ENCODE measurements around the gene TMEM119.
A peak's percentile ranks its signal among the peaks of the same experiment; 100 is the strongest.
"Not testable (repeated sequence)": the region's sequence is repeated elsewhere in the genome, so short reads cannot be mapped to it uniquely, and the experiment has no call there.

The TMEM119 gene

DNA sequence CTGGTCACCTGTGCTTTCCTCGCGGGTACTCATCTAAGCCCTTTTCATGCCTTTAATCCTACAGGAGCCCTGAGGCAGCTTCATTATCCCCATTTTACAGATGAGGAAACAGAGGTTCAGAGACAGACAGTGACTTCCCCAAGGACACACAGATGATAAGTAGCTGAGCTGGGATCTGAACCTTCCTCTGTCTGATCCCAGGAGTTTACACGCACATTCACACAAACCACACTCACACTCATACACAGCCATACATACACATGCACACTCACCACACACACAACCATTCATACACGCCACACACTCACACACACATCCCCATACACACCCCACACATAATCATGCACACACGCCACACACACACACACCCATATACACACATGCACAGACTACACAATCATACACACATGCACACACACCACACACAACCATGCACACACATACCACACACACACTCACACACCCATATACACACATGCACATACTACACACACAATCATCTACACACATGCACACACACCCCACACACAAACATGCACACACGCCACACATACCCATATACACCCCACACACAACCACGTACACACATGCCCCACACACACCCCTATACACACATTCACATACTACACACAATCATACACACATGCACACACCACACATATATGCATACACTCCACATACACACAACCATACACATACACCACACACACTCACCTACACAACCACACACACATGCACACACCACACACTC, 2.7 kb downstream of the TMEM119 start:
- peak overlapping the region; percentile 83 for H3K4me3 ChIP-seq (ENCODE audit: control insufficient read depth, low read depth, low read length)
- TF ChIP-seq, protein P1, sequence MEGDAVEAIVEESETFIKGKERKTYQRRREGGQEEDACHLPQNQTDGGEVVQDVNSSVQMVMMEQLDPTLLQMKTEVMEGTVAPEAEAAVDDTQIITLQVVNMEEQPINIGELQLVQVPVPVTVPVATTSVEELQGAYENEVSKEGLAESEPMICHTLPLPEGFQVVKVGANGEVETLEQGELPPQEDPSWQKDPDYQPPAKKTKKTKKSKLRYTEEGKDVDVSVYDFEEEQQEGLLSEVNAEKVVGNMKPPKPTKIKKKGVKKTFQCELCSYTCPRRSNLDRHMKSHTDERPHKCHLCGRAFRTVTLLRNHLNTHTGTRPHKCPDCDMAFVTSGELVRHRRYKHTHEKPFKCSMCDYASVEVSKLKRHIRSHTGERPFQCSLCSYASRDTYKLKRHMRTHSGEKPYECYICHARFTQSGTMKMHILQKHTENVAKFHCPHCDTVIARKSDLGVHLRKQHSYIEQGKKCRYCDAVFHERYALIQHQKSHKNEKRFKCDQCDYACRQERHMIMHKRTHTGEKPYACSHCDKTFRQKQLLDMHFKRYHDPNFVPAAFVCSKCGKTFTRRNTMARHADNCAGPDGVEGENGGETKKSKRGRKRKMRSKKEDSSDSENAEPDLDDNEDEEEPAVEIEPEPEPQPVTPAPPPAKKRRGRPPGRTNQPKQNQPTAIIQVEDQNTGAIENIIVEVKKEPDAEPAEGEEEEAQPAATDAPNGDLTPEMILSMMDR (IDR thresholded peaks at IDR 0.05; ENCODE audit: control insufficient read depth, insufficient read depth, low read depth, low read length, missing control alignments), result no peak
- no peak for DNase-seq (ENCODE audit: low read depth)

DNA sequence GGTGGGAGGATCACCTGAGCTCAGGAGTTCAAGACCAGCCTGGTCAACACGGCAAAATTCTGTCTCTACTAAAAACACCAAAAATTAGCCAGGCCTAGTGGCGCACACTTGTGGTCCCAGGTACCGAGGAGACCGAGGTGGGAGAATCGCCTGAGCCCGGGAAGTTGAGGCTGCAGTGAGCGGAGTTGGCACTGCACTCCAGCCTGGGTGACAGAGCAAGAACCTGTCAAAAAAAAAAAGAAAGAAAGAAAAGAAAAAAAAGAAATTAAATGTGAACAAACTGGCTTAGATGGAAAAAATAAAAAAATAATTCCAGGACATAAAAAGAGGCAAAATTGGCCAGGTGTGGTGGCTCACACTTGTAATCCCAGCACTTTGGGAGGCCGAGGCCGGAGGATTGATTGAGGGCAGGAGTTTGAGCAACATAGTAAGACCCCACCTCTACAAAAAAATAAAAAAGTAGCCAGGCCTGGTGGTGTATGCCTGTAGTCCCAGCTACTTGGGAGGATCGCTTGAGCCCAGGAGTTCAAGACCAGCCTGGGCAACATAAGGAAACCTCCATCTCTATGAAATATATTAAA, 3.5 kb downstream of the TMEM119 start:
- no peak overlapping the region for H3K4me3 ChIP-seq (ENCODE audit: control insufficient read depth, low read depth, low read length)
- TF ChIP-seq, protein P1 (IDR thresholded peaks at IDR 0.05; ENCODE audit: control insufficient read depth, insufficient read depth, low read depth, low read length, missing control alignments), result no peak
- DNase-seq (ENCODE audit: low read depth), result no peak

DNA sequence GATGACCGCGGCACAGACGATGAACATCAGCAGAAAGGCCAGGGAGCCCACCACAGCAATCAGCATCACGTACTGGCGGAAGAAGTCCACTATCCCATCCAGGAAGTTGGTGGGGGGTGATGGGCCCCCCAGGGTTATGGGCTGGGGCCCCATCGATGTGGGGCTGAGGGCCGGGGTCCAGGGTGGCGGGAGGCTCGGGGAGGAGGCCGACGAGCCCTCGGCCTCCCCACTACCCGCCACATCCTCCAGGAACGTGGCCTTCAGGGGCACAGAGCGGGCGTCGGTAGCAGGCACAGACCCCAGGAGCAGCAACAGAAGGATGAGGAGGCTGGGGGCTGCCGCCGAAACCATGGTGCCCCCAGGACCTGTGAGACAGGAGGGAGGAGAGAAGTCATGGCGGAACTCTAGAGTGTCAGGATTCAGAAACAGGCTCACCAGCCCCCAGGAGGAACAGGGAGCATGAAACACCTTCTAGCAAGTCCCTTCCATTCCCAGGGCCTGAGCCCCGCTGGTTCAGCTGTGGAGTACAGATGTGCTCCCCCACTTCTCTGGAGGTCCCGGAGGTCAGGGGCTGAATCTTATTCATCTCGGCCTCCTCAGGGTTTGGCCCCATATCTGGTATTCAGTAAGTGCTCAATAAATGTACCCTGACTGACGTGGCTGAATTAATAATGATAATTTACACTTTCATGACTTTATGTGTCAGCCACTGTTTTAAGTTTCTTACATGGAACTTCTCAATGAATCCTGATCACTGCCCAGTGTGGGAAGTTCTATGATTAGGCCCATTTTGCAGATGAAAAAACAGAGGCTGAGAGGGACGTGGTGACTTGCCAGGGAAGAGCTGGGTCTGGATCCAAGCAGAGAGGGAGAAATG, 5.6 kb downstream of the TMEM119 start:
- no peak overlapping the region for H3K4me3 ChIP-seq (ENCODE audit: control insufficient read depth, low read depth, low read length)
- TF ChIP-seq, protein P1 (IDR thresholded peaks at IDR 0.05; ENCODE audit: control insufficient read depth, insufficient read depth, low read depth, low read length, missing control alignments), result no peak
- DNase-seq (ENCODE audit: low read depth), result no peak

DNA sequence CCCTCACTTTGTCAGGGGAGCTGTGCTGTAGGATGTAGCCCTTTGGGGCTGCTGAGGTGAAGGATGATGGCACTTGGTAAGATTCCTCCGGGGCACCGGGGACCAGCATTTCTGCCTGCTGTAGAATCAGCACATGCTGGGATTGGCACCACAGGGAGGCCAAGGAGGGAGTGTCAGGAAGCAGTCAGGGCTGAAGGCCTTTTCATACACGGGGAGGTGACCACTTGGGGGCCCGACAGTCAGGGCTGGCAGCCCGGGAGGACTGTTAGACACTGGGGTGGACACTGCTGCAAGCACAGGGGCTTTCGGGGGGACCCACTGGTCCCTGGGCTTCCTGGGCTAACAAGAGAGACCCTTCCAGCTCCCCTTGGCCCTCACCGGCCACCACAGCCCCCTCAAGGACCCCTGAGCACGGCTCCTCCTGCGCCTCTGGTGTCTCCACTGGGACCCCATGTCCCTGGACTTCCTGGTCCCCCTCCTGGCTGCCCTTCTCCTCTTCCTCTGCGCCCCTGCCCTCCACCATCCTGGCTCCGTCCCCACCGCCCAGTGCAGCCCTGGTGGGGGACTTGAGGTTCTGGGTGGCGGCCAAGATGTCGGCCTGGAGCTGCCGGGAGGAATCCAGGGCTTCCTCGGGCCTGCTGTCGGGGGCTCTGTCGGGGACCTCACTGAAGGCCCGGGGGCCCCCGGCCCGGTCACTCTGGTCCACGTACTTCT, 6.5 kb downstream of the TMEM119 start:
- TF ChIP-seq, protein P1 (IDR thresholded peaks at IDR 0.05; ENCODE audit: control insufficient read depth, insufficient read depth, low read depth, low read length, missing control alignments), result no peak
- no peak for DNase-seq (ENCODE audit: low read depth)
- no peak overlapping the region for H3K4me3 ChIP-seq (ENCODE audit: control insufficient read depth, low read depth, low read length)

DNA sequence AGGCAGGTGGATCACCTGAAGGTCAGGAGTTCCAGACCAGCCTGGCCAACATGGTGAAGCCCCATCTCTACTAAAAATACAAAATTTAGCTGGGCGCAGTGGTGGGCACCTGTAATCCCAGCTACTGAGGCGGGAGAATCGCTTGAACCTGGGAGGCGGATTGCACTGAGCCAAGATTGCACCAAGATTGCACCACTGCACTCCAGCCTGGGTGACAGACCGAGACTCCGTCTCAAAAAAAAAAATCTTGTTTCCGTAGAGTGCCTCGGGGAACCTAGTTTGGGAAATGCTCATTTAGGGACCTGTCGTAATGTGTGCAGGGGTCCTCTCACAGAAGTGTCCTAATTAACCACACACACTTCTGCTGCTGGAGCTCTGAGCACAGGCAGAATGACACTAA, 7.4 kb downstream of the TMEM119 start:
- DNase-seq (ENCODE audit: low read depth); H3K4me3 ChIP-seq (ENCODE audit: control insufficient read depth, low read depth, low read length): not testable (repeated sequence)

DNA sequence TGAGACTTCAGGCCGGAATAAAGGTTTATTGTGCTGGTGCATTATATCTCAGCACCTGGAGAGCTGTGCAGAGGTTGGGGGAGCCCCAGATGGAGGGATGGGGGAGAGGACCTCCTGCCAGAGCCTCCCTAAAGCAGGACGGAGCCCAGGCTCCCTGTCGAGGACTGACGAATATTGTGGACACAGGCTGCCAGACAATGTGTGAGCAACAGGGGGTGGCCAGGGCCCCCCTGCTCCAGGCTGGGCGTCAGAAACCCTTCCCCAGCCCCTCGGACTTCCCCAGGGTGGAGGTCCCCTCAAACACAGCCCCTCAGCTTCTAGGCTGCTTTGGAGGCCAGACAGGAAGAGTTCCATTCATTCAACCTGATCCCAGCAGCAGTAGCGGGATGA, 8.0 kb downstream of the TMEM119 start:
- no peak for DNase-seq (ENCODE audit: low read depth)

More for the DNA sequence above, 8.0 kb downstream of the TMEM119 start:
- TF ChIP-seq, protein P1 (IDR thresholded peaks at IDR 0.05; ENCODE audit: control insufficient read depth, insufficient read depth, low read depth, low read length, missing control alignments), result no peak
- H3K4me3 ChIP-seq (ENCODE audit: control insufficient read depth, low read depth, low read length), result no peak overlapping the region

Measured in AG09309 (cell line).